SHP77 (cell line): Measurements from ENCODE around the gene DNPH1.
A peak's percentile ranks its signal among the peaks of the same experiment; 100 is the strongest.

Experiments
- DNase-seq, 2 experiments: peaks; one replicate each; lab custom pipeline; 2025; lab: John Stamatoyannopoulos, UW

The DNPH1 gene

DNA sequence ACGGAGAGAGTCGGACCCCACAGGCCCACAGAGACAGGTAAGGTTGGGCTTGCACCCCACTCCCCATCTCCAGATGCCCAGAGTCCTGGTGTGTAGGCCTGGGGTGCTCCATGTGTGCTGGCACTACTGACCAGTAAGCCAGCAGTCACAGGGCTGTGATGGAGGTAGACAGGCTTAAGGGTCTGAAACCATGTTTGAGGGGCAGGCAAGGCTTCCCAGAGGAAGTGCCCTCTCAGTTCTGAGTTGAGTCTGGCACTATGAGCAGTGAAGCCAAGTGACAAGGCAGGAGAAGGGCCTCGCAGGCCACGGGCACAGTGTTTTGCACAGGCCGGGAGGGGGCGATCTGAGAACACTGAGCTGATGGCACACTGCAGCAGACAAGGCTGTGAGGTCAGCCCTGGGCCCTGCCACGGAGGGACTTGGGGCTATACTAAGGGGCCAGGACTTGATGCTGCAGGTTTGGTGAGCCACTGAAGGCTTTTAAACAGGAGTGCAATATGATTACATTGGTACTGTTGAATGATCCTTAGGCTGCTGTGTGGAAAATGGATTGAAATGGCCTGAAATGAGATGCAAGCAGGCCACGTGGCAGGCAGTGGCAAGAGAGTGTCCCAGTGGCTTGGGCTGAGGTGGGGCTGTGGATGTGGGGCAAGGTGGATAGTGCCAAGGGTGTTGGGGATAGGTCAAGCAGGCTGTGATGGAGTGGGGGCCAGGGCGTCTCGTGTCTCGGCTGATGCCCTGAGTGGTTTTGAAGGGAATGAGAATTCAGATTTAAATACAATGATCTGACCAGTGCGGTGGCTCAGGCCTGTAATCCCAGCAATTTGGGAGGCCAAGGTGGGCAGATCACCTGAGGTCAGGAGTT, 34.3 kb upstream of the DNPH1 start:
- peak; percentile 61 to 80 for DNase-seq

DNA sequence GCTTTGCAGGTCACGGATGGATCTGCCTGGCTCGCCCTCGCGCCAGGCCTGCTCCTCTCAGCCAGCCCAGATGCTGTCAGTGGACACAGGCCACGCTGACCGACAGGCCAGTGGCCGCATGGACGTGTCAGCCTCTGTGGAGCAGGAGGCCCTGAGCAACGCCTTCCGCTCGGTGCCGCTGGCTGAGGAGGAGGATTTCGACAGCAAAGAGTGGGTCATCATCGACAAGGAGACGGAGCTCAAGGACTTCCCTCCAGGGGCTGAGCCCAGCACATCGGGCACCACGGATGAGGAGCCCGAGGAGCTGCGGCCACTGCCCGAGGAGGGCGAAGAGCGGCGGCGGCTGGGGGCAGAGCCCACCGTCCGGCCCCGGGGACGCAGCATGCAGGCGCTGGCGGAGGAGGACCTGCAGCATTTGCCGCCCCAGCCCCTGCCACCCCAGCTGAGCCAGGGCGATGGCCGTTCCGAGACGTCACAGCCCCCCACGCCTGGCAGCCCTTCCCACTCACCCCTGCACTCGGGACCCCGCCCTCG, 33.6 kb upstream of the DNPH1 start:
- no peak for DNase-seq

DNA sequence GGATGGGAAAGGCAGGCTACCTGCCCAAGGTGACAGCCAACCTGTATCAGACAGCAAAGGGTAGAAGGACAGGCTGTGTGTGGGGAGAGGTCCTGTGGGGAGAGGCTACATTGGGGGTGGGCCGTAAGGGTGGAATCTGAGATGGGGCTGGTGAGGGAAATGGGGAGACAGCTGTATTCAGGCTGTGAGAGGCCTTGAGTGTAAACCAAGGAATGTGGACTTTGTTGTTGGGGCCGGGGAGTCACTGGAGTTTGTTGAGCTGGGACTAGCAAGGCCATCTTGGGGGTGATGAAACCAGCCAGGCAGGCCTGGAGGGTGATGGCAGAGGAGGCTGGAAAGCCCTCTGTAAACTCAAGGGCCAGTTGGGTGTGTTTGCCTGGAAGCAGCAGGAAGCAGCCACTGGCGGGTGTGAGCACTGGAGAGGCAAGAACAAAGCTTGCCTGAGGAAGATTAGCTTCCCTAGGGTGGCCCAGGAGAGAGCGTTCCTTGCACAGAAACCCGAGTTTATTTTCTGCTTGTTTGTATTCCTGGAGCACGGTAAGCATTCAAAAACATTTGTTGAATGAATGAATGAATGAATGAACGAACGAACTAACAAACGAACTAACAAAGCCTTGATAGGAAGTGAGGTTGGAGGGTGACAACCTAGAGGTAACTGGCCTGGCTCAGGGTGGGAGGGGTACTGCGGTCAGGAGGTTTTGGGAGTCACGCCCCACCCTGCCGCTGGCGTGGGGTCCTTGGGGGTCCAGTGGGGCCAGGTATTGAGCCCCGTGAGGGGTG, 32.9 kb upstream of the DNPH1 start:
- no peak for DNase-seq

DNA sequence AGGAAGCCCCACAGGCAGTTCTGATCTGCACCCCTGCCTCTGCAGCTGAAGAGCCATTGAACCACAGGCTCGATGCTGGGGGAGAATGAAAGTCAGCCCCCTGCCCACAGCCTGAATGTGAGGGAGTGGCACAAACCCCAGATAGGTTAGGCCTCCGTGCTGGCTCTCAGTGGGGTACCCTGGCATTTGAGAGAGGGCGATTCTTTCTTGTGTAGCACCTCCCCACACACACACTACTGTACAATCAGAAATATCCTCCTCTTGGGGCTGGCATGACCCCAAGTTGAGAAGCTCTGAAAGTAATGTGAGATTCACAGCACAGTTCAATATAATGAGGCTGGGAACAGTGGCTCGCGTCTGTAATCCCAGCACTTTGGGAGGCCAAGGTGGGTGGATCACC, 31.9 kb upstream of the DNPH1 start:
- DNase-seq, result no peak

DNA sequence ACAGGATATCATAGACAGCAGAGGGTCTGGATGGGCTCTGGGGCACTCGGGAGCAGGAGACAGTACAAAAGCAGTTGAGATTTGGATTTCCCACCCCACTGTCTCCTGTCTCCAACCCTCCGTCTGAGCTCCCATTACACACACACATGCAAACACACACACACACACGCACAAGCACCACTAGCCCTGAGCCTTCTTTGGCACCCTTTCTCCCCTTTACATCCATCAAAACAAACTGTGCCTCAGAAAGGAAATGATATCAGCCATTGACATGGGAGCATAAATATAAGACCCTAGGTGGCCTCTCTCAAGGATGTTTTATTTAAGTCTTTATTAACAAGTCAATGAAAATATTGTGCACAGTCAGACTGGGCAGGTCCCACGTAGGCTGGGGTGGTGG, 31.5 kb upstream of the DNPH1 start:
- DNase-seq, result no peak

DNA sequence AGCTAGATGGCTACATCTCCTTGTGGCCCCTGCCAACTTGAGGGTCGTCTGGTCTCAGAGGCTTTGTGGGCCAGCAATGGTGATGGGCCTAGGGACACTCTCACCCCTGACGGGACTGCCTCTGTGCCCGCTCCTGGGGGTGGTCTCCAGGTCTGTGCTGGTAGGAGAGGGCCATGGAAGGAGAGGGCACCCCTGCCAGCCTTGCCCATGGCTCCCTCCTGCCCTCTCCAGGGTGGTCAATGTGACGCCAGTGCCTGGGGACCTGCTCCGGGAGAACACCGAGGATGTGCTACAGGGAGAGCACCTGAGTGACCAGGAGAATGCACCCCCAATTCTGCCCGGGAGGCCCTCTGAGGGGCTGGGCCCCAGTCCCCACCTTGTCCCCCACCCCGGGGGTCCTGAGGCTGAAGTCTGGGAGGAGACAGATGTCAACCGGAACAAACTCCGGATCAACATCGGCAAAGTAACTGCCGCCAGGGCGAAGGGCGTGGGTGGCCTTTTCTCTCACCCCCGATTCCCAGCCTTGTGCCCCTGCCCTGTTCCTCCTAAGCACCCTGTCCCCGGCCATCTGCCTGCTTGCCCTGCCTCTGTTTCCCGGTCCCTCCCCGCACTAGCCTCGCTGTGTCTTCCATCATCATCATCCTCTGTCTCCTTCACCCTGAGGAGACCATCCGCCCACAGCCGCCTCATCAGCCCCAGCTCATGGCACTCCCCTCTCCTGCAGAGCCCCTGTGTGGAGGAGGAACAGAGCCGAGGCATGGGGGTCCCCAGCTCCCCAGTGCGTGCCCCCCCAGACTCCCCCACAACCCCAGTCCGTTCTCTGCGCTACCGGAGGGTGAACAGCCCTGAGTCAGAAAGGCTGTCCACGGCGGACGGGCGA, 29.8 kb upstream of the DNPH1 start:
- DNase-seq, result no peak

DNA sequence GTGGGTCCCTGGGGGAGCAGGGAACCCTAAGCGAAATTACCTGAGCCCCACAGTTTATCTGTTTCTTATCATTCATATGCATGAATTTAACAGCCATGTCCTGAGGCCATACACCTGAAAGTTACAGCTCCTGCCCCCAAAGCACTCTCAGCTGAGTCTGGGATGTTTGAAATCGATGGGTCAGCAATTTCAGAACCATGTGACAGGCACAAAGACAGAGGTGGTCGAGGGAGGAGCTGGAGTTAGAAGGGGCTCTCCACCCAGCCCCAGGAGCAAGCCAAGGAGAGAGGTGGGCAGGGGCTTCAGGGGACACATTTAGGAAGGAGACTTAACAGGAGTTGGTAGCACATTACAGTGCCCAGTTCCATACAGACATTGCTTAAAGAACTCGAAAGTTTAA, 28.9 kb upstream of the DNPH1 start:
- DNase-seq, result no peak

DNA sequence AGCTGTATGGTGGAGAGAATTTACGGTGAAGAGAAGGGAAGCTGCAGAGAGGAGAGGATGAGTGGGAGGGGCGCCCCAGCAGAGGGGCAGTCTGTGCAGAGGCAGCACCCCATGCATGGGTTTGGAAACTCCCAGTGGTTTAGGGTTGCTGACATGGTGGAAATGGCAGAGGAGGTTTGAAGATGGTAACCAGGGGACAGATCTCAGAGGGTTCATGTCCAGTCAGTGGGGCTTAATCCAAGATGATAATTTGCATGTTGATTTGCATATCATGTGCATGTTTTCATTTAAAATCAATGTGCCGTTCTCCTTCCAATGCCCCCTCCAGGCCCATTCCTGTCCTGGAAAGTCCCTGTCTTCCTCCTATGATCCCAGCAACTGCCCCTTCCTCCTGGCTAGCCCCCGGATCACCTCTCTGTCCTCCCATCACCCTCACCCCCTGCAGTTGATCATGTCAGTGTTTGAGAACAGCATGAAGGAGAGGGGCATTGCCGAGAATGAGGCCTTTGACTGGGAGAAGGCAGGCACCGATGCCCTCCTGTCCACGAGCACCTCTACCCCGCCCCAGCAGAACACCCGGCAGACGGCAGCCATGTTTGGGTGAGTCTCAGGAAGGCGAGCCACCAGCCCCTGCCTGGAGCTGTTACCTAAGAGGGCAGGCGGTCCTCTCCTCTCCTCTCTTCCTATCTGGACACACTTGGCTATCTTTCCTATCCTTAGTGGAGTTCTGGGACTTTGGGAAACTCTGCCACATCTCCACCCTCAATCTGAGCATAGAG, 28.3 kb upstream of the DNPH1 start:
- no peak for DNase-seq

DNA sequence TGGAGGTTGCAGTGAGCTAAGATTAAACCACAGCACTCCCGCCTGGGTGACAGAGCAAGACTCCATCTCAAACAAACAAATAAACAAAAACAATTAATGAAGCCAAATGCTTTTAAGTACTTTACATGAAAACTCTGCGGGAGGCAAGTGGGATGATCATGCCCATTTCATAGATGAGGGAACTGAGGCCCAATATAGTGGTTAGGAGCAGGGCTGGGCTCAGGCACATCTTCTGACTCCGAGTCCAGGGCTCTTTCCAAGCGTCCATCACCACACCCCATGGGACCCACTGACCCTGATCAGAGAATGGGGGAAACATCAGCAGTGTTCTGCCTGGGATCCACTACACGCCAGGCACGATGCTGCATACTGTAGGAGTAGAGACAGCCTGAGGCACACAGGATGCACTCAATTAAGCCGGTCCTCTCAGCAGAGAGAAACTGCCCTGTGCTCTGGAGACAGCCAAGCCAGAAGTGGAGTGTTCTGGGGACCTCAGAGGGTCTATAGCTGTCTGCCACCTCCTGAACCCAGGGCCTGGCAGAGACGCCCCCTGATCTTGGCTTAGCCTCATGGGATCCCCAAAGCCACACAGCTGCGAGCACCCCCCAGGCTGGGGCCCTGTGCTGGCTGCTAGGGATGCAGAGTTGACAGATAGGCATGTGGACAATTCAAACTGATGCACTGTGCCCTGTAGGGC, 27.5 kb upstream of the DNPH1 start:
- no peak for DNase-seq

DNA sequence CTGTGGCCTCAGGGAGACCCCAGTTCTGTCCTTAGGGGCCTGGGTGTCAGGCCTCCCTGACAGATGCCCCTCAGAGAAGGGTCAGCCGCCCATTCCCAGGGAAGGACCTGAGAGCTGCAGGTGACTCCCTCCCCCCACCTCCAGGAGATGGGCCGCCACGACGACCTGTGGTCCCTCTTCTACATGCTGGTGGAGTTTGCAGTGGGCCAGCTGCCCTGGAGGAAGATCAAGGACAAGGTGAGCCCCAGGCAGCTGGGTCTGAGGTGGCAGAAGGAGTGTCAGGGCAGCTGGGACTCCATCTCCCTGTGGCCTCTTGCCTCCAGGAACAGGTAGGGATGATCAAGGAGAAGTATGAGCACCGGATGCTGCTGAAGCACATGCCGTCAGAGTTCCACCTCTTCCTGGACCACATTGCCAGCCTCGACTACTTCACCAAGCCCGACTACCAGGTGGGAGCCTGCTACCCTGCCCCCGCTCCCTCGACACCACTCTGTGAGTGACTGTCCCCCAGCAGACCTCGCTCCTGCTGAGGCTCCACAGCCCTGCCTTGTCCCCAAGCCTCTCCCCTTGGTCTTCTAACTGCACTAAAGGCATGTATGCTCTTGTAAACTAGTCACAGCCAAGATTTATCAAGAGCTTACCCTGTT, 26.2 kb upstream of the DNPH1 start:
- no peak for DNase-seq

DNA sequence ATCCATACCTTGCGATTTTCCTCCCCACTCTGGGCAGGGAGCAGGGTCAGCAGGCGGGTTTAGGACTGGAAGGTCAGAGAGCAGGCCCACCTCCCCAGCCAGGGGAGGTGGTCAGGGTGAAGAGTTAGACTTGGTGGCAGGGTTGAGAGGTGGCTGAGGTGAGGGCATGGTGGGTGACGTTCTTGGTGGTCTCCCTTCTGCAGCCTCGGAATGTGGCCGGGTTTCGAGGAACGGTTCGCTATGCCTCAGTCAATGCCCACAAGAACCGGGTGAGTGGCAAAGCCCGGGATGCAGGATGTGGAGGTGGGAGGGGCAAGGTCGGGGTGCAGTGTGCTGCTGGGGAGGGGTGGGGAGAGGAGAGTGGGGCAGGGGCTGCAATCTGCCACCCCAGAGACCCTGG, 25.6 kb upstream of the DNPH1 start:
- no peak for DNase-seq

DNA sequence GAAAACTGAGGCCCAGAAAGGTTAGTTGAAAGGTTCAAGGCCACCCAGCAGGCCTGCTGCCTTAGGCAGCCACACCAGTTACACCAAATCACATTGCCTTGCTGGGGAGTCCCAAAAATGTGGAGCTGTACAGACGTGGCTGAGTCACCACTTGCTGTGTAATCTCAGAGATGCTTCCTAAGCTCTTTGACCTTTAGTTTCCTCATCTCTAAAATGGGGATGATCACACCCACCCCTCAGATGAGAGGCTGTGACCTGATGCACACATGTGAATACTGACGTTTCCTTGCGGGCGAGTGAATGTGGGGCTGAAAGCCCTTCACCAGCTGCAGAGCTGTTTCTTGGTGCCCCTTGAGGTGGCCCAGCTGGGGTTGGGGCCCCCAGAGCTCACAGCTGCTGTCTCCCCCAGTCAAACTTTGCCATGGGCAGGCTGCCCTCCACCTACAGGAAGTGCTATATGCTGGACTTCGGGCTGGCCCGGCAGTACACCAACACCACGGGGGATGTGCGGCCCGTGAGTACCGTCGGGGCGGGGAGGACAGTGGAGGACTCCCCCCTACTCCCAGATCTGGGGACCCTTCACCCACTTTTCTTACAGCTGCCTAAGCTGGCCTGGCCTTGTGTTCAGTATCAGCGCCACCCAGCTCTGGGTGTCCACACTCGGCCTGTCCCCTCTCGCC, 25.0 kb upstream of the DNPH1 start:
- no peak for DNase-seq

DNA sequence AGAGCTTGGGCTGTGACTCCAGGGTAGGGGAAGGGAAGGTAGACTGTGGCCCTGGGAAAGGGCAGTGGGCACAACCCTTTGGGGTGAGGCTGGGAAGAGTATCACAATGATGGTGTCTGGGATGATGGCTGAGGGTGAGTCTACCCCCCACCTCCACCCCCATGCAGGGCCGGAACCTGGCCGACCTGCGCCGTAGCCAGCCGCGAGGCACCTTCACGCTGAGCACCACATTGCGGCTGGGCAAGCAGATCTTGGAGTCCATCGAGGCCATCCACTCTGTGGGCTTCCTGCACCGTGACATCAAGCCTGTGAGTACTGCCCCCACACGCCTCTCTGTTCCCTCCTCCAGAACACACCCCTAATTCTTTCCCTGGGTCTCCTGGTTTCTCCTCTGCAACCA, 24.1 kb upstream of the DNPH1 start:
- DNase-seq, result no peak

DNA sequence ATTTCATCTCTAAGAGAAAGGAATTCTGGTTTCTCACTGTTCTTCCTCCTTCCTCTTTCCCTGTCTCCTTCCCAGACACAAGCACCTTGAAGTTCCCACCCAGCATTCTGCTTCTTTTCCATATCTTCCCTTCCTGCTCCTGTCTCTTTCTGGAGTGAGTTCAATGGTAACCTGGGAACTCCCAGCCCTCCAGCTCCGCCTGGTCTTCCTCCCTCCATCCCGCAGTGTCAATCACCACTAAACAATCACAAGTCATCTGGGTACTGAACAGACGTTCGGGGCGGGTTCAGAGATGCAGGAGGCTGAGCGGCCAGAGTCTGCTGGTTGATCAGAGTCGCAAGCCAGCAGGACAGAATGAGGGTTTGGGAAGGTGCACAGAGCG, 21.7 kb upstream of the DNPH1 start:
- DNase-seq, result no peak

DNA sequence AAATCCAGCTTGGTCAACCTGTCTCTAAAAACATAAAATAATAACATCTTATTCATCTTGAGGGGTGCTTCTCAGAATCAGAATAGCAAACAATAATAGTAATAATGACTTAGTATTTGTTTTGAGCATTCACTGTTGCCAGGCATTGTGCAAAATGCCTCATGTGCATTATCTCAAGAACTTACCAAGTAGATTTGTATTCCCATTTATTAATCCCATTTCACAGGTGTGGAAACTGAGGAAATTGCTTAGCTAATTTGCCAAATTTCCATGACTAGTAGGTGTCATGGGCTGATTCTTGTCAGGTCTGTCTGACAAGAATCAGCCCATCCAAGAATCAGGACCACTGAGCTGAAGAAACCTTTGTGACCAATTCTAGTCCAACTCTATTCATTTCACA, 19.5 kb upstream of the DNPH1 start:
- no peak for DNase-seq

DNA sequence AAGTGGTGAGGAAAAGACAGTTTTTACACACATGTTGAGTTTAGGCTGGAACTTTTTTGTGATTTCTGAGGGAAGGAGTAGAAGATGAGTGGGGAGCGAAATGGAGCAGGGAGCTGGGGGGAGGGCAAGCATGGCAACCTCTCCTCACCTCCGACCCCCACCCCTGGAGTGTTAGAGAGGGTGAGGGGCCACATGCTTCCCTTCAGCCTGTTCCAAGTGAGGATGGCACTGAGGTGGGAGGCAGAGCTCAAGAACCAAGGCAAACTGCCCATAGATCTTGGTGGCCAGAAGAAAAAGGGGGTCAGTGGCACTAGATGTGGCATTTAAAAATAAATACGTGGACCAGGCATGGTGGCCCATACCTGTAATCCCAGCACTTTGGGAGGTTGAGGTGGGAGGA, 18.8 kb upstream of the DNPH1 start:
- no peak for DNase-seq

DNA sequence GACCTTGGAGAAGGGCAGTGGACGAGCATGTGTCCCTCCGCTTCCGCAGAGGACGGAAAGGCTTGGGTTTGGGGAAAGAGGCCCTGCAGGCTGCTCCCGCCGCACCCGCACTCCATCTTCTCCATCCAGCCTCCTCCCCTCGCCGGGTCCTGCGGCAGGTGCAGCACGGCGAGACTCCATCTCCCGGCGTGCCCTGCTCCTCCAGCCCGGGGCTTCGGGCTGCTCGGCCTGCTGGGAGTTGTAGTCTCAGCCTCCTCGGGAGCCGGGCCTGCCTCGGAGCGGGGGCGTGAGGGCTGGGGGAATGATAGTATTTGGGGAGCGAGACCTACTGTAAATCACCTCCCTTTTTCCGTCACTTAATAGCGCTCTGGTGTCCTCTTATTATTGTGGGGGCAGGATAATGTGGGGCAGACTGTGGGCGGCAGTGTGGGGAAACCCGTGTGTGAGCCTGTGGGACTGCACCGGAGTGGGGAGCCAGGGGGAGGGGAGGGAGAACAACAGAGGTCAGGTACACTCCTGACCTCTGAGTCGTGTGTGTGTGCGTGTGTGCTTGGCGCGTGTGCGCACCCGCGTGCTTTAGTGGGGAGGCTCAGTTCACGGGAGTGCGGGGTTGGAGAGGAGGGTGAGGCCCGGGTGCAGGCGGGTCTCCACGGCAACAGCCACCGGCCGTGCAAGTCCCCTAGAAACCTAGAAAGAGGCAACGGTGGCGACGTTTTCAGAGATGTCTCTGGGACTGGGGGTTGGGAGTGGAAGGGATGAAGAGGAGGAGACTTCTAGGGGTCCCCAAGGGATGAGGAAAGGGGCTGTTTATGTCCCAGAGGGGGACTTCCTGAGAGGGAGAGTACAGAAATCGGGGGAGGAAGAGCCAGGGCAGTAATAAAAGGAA, 18.1 kb upstream of the DNPH1 start:
- peak; percentile 92 to 94 for DNase-seq

DNA sequence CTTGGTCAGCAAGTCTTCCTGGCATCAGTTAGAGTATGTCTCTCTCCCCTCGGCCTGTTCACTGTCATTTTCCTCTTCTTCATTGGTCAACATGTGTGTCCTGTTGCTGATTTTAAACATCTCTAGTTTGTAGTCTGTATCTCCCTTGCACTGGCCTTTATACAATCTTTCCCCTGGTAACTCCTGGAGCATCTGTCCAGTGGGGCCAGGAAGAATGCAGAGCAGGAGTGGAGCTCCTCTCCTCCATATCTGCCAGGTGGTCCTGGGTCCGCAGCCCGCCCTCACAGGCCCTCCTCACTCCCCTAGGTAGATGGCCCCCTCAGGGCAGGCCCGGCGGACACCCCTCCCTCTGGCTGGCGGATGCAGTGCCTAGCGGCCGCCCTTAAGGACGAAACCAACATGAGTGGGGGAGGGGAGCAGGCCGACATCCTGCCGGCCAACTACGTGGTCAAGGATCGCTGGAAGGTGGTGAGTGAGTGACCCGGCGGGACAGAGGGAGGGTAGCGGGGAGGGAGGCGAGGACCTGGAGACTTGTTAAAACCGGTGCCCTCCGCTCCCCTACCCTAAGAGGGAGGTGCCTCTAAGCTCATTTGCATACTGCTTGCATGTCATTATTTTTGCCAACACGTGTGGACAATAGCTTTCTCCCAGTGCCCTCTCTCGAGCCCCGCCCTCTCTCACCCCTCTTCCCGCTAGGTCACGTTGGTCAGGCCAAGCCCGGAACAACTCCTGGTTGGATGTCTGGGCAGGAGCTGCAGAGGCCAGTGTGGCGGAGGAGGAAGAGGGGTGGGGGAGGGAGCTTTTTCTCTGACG, 17.2 kb upstream of the DNPH1 start:
- DNase-seq, result peak; percentile 92 to 94
